Measurements from ENCODE around the gene STK4. TPM values are rescaled to one million over a fixed set of nuclear protein-coding genes. Genes with fewer than 3 reads are reported as not detected.
"Not testable (repeated sequence)": the region's sequence is repeated elsewhere in the genome, so short reads cannot be mapped to it uniquely, and the experiment has no call there.

The STK4 gene
- total RNA-seq, 2 experiments from 2014 or later: 126 to 128 TPM

DNA sequence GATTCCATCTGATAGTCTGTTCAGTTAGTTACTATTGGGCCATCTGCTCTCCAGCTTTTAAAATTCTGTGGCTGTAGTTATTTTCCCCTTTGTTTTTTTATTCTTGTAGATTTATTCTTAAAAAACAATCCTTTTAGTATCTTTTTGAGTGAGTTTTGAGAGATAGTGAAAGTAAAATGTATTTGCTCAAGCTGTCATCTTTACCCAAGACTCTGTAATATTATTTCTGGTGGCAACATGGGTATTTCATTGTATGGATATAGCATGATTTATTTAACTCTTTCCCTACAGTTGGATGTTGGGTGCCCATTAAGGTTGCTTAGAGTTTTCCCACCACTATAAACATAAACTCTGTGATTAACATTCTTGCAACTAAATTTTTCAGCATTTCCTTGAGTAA is 24.6 kb downstream of the STK4 start:
- intact Hi-C loops (cut with micrococcal nuclease): loop anchor here (1.0 to 2.0 kb wide), 4 partner anchors 12 to 46 kb away; no protein-coding TSS in a partner anchor
- peak overlapping the region; percentile 74 for H3K4me3 Mint-ChIP-seq
- no peaks in the 10 kb centered on the region for H3K27me3 Mint-ChIP-seq
- peaks cover 72% of the 10 kb centered on the region for H3K4me1 Mint-ChIP-seq (ENCODE audit: low read depth)
- peaks cover 46% of the 10 kb centered on the region for H3K36me3 Mint-ChIP-seq
- DNase-seq: no peak
- H3K9me3 Mint-ChIP-seq: no peaks in the 10 kb centered on the region
- ChIA-PET CTCF (interaction anchor here (2.0 kb wide), 1 partner anchor 20 kb away, joined by 7 read pairs; no protein-coding TSS in a partner anchor), POLR2A (interaction anchor here (0.7 to 1.5 kb wide), 3 partner anchors 8 to 31 kb away, joined by 4 to 8 read pairs (median 4); partner anchors contain the start of gene TOMM34)
- peak overlapping the region; percentile 96 for H3K27ac Mint-ChIP-seq

DNA sequence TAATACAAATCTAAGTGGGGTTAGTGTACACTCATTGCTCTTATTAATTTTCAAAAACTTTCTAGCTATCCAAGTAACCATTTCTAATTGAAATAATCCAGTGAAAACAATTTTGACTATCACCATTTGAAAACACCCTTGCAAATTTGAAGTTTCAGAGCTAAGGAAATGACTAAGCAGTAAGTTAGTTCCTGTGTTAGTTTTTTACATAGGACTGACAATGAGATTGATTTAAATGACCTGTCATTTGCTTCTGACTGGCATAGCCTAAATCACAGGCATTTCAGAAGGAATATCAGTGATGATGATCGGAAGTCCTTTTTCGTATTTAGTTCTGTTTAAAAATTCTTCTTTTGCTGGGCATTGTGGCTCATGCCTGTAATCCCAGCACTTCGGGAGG is 27.0 kb downstream of the STK4 start:
- no peak for DNase-seq
- Mint-ChIP-seq H3K4me3 (peak overlapping the region; percentile 32), H3K9me3 (no peaks in the 10 kb centered on the region), H3K27me3 (no peaks in the 10 kb centered on the region), H3K36me3 (peaks cover 52% of the 10 kb centered on the region), H3K27ac (peak overlapping the region; percentile 71), H3K4me1 (ENCODE audit: low read depth) (peaks cover 79% of the 10 kb centered on the region)
- intact Hi-C loops (cut with micrococcal nuclease): no loop called here
- ChIA-PET POLR2A (interaction anchor here (1.3 to 1.7 kb wide), 3 partner anchors 15 to 26 kb away, joined by 4 to 6 read pairs (median 5); no protein-coding TSS in a partner anchor), CTCF (interaction anchor here (0.6 to 1.9 kb wide), 6 partner anchors 13 to 300 kb away, joined by 4 to 5 read pairs (median 5); no protein-coding TSS in a partner anchor)

DNA sequence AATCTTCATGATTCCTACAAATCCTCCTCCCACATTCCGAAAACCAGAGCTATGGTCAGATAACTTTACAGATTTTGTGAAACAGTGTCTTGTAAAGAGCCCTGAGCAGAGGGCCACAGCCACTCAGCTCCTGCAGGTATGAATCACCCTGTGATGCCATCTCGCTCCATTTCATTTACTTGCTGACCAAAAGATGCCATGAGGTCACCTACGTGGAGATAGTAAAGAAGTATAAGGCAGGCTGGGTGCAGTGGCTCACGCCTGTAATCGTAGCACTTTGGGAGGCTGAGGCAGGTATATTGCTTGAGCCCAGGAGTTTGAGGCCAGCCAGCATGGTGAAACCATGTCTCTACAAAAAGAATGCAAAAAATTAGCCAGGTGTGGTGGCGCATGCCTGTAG is 30.9 kb downstream of the STK4 start:
- Mint-ChIP-seq H3K4me3 (no peak overlapping the region), H3K4me1 (ENCODE audit: low read depth) (peaks cover 65% of the 10 kb centered on the region)
- CTCF ChIA-PET: interaction anchor here (1.1 to 6.2 kb wide), 3 partner anchors 15 to 98 kb away, joined by 3 to 29 read pairs (median 5); no protein-coding TSS in a partner anchor

DNA sequence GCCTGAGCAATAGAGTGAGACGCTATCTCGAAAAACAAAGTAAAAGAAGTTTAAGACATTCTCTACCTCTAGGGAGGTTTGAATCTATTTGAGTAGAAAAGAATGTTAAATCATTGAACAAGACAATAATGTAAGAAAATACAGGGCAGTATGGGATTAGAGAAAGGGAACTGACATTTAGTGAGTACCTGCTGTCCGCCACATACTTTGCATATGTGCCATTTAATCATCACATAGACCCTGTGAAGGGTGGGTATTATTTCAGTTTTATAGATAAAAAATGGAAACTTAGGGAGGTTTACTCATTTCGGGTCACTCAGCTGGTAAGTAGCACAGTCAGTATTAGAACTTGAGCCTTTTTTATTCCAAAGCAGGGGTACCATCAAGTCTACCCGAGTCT is 31.4 kb downstream of the STK4 start:
- ChIA-PET POLR2A (no interaction called here), CTCF (interaction anchor here (0.8 to 6.2 kb wide), 3 partner anchors 14 to 100 kb away, joined by 3 to 29 read pairs (median 5); no protein-coding TSS in a partner anchor)
- H3K27ac Mint-ChIP-seq: peak overlapping the region; percentile 69
- DNase-seq: no peak
- no peaks in the 10 kb centered on the region for H3K9me3 Mint-ChIP-seq
- H3K4me1 Mint-ChIP-seq (ENCODE audit: low read depth): peaks cover 63% of the 10 kb centered on the region
- H3K4me3 Mint-ChIP-seq: no peak overlapping the region
- H3K27me3 Mint-ChIP-seq: no peaks in the 10 kb centered on the region
- intact Hi-C loops (cut with micrococcal nuclease): no loop called here
- peaks cover 64% of the 10 kb centered on the region for H3K36me3 Mint-ChIP-seq

More for the DNA sequence above, 30.9 kb downstream of the STK4 start:
- Mint-ChIP-seq H3K27ac (peak overlapping the region; percentile 69), H3K27me3 (no peaks in the 10 kb centered on the region), H3K36me3 (peaks cover 63% of the 10 kb centered on the region), H3K9me3 (no peaks in the 10 kb centered on the region)
- intact Hi-C loops (cut with micrococcal nuclease): no loop called here
- POLR2A ChIA-PET: interaction anchor here (0.6 to 1.8 kb wide), 2 partner anchors 21 to 37 kb away, joined by 3 to 5 read pairs; partner anchors contain the start of gene TOMM34
- DNase-seq: no peak

DNA sequence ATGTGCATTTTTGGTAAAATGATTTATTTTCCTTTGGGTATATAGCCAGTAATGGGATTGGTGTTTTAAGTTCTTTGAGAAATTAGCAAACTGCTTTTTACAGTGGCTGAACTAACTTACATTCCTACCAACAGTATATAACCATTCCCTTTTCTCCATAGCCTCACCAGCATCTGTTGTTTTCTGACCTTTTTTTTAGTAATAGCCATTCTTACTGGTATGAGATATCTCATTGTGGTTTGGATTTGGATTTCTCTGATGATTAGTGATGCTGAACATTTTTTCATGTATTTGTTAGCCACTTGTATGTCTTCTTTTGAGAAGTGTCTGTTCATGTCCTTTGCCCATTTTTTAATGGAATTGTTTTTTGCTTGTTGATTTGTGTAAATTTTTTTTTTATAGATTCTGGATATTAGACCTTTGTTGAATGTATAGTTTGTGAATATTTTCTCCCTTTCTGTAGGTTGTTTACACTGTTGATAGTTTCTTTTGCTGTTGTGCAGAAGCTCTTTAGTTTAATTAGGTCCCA is 42.3 kb downstream of the STK4 start:
- CTCF ChIA-PET: interaction anchor here (0.6 to 2.6 kb wide), 2 partner anchors 87 to 132 kb away, joined by 3 to 15 read pairs; no protein-coding TSS in a partner anchor
- intact Hi-C loops (cut with micrococcal nuclease): no loop called here
- H3K27me3 Mint-ChIP-seq: no peaks in the 10 kb centered on the region
- peaks cover 47% of the 10 kb centered on the region for H3K4me1 Mint-ChIP-seq (ENCODE audit: low read depth)
- no peak for DNase-seq
- no peak overlapping the region for H3K4me3 Mint-ChIP-seq
- H3K9me3 Mint-ChIP-seq: no peaks in the 10 kb centered on the region
- peaks cover 41% of the 10 kb centered on the region for H3K36me3 Mint-ChIP-seq
- H3K27ac Mint-ChIP-seq: peak overlapping the region; percentile 42
- POLR2A ChIA-PET: no interaction called here

DNA sequence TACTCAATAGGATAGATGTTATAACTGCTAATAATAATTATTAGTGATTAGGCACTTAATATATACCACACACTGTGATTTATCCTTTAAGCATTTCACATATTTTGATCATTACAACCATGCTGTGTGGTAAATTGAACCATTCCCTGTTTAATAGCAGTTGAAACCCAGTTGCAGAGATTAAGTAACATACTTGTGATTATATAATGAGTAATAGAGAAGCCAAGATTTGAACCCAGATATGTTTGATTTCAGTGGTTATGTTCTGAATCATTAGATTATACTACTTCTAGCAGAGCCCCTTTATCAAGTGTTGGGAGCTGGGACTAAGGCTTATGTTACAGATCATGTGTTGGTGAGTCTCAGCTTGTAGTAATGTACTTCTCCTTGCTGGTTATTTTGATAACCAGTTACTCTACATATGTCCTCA is 44.1 kb downstream of the STK4 start:
- DNase-seq: no peak
- ChIA-PET POLR2A (no interaction called here), CTCF (interaction anchor here (0.7 to 5.9 kb wide), 26 partner anchors 10 to 281 kb away, joined by 3 to 100 read pairs (median 5); no protein-coding TSS in a partner anchor)
- Mint-ChIP-seq H3K4me1 (ENCODE audit: low read depth) (peaks cover 58% of the 10 kb centered on the region), H3K9me3 (no peaks in the 10 kb centered on the region), H3K36me3 (peaks cover 43% of the 10 kb centered on the region), H3K27ac (no peak overlapping the region), H3K27me3 (no peaks in the 10 kb centered on the region), H3K4me3 (no peak overlapping the region)
- intact Hi-C loops (cut with micrococcal nuclease): loop anchor here (2.0 kb wide), 1 partner anchor 34 kb away; no protein-coding TSS in a partner anchor

DNA sequence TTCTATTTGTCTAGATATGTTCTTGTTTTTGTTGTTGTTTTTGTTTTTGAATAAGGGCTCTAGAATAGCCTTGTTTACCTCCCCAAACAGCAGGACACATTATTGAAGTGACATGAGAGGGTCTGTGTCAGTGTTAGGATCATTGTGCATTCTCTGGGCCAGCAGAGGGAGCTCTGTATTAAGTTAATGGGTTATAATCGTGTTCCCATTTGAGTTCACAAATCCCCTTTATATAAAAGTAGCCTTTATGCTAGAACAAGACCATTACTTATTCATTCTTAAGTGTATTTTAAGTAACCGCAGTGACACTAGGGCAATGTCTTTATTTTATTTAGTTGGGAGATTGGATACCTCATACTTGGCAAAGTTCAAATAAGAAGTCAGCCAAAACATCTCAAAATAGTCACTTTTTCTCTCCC is 44.8 kb downstream of the STK4 start:
- intact Hi-C loops (cut with micrococcal nuclease): loop anchor here (1.0 to 2.0 kb wide), 2 partner anchors 34 to 85 kb away; no protein-coding TSS in a partner anchor
- Mint-ChIP-seq H3K4me3 (no peak overlapping the region), H3K4me1 (ENCODE audit: low read depth) (peaks cover 62% of the 10 kb centered on the region), H3K27me3 (no peaks in the 10 kb centered on the region), H3K9me3 (no peaks in the 10 kb centered on the region), H3K36me3 (peaks cover 44% of the 10 kb centered on the region), H3K27ac (no peak overlapping the region)
- DNase-seq: peak; percentile 55
- ChIA-PET POLR2A (interaction anchor here (1.0 kb wide), 1 partner anchor 40 kb away, joined by 3 read pairs; no protein-coding TSS in a partner anchor), CTCF (interaction anchor here (0.7 to 5.9 kb wide), 30 partner anchors 9 to 283 kb away, joined by 3 to 100 read pairs (median 4); partner anchors contain the start of gene STK4)

DNA sequence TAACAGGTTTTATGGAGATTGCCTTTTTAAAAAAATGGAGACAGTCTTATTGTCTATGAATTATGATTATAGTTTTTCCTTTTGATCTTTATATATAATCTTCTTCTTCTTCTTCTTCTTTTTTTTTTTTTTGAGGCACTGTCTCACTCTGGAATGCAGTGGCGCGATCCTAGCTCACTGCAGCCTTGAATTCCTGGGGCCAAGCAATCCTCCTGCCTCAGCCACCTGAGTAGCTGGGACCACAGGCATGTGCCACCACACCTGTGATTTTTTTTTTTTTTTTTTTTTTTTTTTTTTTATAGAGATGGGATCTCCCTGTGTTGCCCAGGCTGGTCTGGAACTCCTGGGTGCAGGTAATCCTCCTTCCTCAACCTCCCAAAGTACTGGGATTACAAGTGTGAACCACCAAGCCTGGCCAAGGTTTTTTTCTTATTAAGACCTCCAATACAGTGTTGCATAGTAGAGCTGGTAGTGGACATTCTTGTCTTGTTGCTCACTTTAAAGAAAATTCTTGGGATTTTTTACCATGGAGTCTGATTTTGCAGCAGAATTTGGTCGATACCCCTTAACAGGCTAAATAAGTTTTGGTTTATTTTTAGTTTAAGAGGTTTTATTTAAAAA is 46.5 kb downstream of the STK4 start:
- Mint-ChIP-seq H3K36me3 (peaks cover 43% of the 10 kb centered on the region), H3K27ac (no peak overlapping the region), H3K4me1 (ENCODE audit: low read depth) (peaks cover 67% of the 10 kb centered on the region), H3K9me3 (no peaks in the 10 kb centered on the region), H3K27me3 (no peaks in the 10 kb centered on the region), H3K4me3 (no peak overlapping the region)
- intact Hi-C loops (cut with micrococcal nuclease): no loop called here
- CTCF ChIA-PET: interaction anchor here (0.7 to 5.9 kb wide), 14 partner anchors 15 to 280 kb away, joined by 3 to 100 read pairs (median 5); no protein-coding TSS in a partner anchor
- no peak for DNase-seq
- POLR2A ChIA-PET: no interaction called here

DNA sequence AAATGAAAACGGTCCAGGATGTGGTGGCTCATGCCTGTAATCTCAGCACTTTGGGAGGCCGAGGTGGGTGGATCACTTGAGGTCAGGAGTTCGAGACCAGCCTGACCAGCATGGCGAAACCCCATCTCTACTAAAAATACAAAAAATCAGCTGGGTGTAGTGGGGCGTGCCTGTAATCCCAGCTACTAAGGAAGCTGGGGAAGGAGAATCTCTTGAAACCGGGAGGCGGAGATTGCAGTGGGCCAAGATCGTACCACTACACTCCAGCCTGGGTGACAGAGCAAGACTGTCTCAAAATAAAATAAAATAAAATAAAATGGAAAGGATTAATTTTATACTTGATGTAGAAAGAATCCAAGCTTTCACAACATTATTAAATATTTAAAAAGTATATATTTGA is 47.8 kb downstream of the STK4 start:
- H3K27me3 Mint-ChIP-seq; intact Hi-C loops (cut with micrococcal nuclease); H3K27ac Mint-ChIP-seq; POLR2A ChIA-PET; DNase-seq; H3K9me3 Mint-ChIP-seq; H3K4me3 Mint-ChIP-seq: not testable (repeated sequence)
- CTCF ChIA-PET: interaction anchor here (0.7 to 5.9 kb wide), 6 partner anchors 15 to 82 kb away, joined by 3 to 100 read pairs (median 3); no protein-coding TSS in a partner anchor
- H3K4me1 Mint-ChIP-seq (ENCODE audit: low read depth): peaks cover 67% of the 10 kb centered on the region
- H3K36me3 Mint-ChIP-seq: peaks cover 40% of the 10 kb centered on the region

DNA sequence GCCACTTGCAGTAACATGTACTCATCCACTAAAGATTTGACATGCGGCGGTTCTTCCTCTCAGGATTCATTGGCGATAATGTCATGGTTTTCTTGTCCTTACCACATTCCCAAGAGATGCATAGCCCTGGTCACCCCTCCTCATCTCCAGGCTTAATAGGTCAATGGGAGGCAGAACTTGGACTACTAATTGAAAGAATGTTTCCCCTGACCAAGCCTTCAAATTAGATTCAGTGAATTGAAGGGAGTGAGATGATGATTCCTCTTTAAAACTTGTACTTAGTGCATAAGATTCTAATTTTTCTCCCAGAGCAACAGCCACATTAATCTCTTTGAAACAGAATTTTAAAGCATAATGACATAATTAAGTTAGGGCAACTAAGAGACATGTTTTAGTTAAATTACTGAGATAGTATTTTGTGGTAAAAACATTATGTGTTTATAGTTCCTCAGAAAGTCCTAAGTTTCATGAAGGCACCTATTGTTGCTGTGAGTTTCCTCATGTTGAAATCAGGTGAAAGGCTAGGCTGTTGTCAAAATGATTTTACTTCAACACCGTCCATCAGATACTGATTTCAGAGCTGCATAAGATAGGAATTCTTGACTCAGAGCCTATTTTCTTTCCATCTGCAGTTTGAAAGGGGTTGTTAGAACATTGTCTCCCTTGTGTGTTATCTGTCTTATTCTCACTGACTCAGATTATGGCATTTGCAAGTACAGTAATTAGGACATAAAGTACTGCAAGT is 48.5 kb downstream of the STK4 start:
- Mint-ChIP-seq H3K36me3 (peaks cover 41% of the 10 kb centered on the region), H3K9me3 (no peaks in the 10 kb centered on the region), H3K27ac (peak overlapping the region; percentile 47), H3K4me1 (ENCODE audit: low read depth) (peaks cover 67% of the 10 kb centered on the region), H3K27me3 (no peaks in the 10 kb centered on the region), H3K4me3 (no peak overlapping the region)
- POLR2A ChIA-PET: no interaction called here
- DNase-seq: no peak
- CTCF ChIA-PET: interaction anchor here (0.7 to 5.9 kb wide), 3 partner anchors 14 to 81 kb away, joined by 3 to 100 read pairs (median 3); no protein-coding TSS in a partner anchor
- intact Hi-C loops (cut with micrococcal nuclease): no loop called here

DNA sequence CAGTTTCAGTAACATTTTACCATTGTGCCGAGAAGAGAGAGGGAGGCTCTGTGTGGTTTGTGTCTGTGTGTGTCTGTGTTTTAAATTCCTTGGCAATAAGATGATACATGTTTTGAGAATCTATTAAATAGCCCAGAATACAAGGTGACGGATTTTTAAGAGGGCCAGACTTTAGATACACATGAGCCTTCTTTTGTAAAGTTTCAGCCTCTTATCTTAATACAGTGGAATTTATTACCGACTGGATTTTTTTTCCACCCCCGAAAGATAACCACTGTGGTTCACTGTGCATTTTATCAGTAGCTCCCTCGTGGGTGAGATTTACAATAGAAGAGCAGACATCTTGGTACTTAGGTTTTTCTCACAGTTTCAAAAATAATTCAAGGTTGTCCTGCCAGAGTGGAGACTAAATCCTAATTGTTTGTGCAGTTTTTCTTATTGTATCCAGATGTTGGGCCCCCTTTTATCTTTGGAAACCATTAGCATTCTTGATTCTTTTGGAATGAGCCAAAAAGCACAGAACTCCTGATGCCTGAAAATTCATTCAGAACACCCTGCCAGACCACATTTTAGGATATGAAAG is 49.9 kb downstream of the STK4 start:
- intact Hi-C loops (cut with micrococcal nuclease): no loop called here
- DNase-seq: no peak
- no peaks in the 10 kb centered on the region for H3K27me3 Mint-ChIP-seq
- CTCF ChIA-PET: interaction anchor here (1.0 to 2.0 kb wide), 2 partner anchors 28 to 80 kb away, joined by 3 to 6 read pairs; no protein-coding TSS in a partner anchor
- peaks cover 45% of the 10 kb centered on the region for H3K36me3 Mint-ChIP-seq
- no peaks in the 10 kb centered on the region for H3K9me3 Mint-ChIP-seq
- POLR2A ChIA-PET: interaction anchor here (1.0 kb wide), 1 partner anchor 45 kb away, joined by 3 read pairs; no protein-coding TSS in a partner anchor
- peak overlapping the region; percentile 4 for H3K27ac Mint-ChIP-seq
- H3K4me1 Mint-ChIP-seq (ENCODE audit: low read depth): peaks cover 68% of the 10 kb centered on the region
- no peak overlapping the region for H3K4me3 Mint-ChIP-seq

All from activated CD4-positive, alpha-beta memory T cell treated with anti-CD3 and anti-CD28 coated beads for 36 hours (primary cell).